Thymus (tissue), 11 donors: Measurements from ENCODE around the gene RASSF7. TPM values are rescaled to one million over a fixed set of nuclear protein-coding genes. Genes with fewer than 3 reads are reported as not detected.

Experiments used
- DNase-seq, 9 donors: peaks; one replicate each; pipeline ENCODE4 v3.0.0-alpha.2; 2013; ENCODE audit warnings: low spot score in 9 of 9, low read depth in 6 of 9, missing footprints in 1 of 9
- H3K27ac ChIP-seq, 2 donors: one replicate each; pipeline ENCODE4 v1.5.1; 2013; ENCODE audit warnings: control low read depth in 1 of 2, low read depth in 1 of 2, low read length in 1 of 2, mild to moderate bottlenecking in 1 of 2, moderate library complexity in 1 of 2
- H3K27me3 ChIP-seq, 2 donors: one replicate each; pipeline ENCODE4 v1.5.1; 2013; ENCODE audit warnings: low read length in 1 of 2; ENCODE audit not compliant: control insufficient read depth in 2 of 2, insufficient read depth in 1 of 2
- H3K36me3 ChIP-seq, 2 donors: one replicate each; pipeline ENCODE4 v1.5.1; 2013; ENCODE audit warnings: low read length in 1 of 2, mild to moderate bottlenecking in 1 of 2, moderate library complexity in 1 of 2; ENCODE audit not compliant: control insufficient read depth in 2 of 2, insufficient read depth in 2 of 2
- H3K4me1 ChIP-seq, 2 donors: one replicate each; pipeline ENCODE4 v1.5.1; 2013; ENCODE audit warnings: low read length in 2 of 2; ENCODE audit not compliant: control insufficient read depth in 2 of 2, insufficient read depth in 2 of 2
- H3K4me3 ChIP-seq, 2 donors: one replicate each; pipeline ENCODE4 v1.5.1; 2013; ENCODE audit warnings: low read length in 2 of 2, control low read depth in 1 of 2, mild to moderate bottlenecking in 1 of 2
- H3K9me3 ChIP-seq, 2 donors: one replicate each; pipeline ENCODE4 v1.5.1; 2013; ENCODE audit warnings: low read length in 1 of 2, mild to moderate bottlenecking in 1 of 2; ENCODE audit not compliant: control insufficient read depth in 2 of 2, insufficient read depth in 1 of 2
- WGBS: extraction: QIAGEN DNeasy Blood & Tissue Kit; methylation state at CpG from one replicate; pipeline ENCODE4 v1.1.7; 2013; 5-methylcytosine and 5-hydroxymethylcytosine counted together
- polyA plus RNA-seq: library from polyadenylated mRNA; stranded (reverse); fragments of 200-250 nt; gene quantifications from one replicate; pipeline ENCODE4 v1.2.3, GENCODE V29; 2013
- total RNA-seq: library from RNA; stranded (reverse); fragments of 120-200 nt; gene quantifications from one replicate; pipeline ENCODE4 v1.2.4, GENCODE V29; 2013
- donor health status: healthy.

RASSF7 gene
- total and polyA plus RNA-seq, 2 donors = 22.5 to 51.2 TPM

- 70% methylated on average over 11 of the region's 11 CpGs for WGBS
- Histone ChIP-seq H3K4me1 (peaks cover 11 to 13% of the 10 kb centered on the region in 2 donors), H3K9me3 (peaks cover 0 to 1% of the 10 kb centered on the region in 2 donors), H3K27ac (no peak overlapping the region), H3K36me3 (no peaks in the 10 kb centered on the region), H3K27me3 (peaks cover 42 to 67% of the 10 kb centered on the region in 2 donors), H3K4me3 (no peak overlapping the region)
- no peak for DNase-seq
These were observed 6.8 kb upstream of the RASSF7 start for GRCh38 chr11:553988-554340.

DNA sequence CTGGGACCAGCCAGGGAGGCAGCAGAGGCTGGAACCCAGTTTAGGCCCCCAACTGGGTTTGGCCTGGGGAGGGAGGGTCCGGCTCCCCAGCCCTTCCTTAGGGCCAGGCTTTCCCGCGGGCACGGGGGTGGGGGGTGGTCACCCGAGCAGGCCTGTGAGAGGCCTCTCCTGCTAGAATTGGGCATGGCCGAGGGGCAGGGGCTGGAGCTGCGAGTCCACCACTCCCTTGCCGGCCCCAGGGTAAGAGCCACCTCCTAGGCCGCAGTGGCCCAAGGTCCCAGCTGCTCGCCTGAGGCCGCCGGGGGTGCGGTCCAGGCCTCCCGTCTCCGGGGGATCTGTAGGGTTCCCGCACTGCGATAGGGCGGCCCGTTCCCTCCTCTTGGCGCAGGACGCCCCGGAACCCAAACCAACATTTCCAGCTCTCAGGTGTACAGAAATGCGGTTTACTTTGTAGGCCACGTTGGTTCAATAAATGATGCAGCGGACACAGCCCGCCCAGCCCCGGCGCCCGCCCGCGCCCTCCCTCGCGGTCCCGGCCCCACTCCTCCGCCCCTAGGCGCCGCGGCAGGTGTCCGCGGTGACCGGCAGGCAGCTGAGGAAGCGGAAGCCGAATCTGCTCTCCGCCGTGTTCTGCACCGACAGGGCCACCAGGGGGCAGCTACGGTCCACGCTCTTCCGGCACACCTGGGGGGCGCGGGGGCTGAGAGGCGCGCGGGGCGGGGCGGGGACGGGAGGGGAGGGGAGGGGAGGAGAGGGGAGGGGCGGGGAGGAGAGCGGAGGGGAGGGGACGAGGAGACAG is 6.1 kb upstream of the RASSF7 start:
- Histone ChIP-seq H3K36me3 (no peaks in the 10 kb centered on the region), H3K4me1 (peaks cover 11 to 13% of the 10 kb centered on the region in 2 donors), H3K27me3 (peaks cover 44 to 70% of the 10 kb centered on the region in 2 donors), H3K4me3 (peak overlapping the region in 1 of 2 donors; percentile 61), H3K27ac (no peak overlapping the region), H3K9me3 (peaks cover 0 to 1% of the 10 kb centered on the region in 2 donors)
- DNase-seq = peak in 8 of 9 donors; percentile 62 to 91 (median 82)
- 23% methylated on average over 51 of the region's 60 CpGs for WGBS

DNA sequence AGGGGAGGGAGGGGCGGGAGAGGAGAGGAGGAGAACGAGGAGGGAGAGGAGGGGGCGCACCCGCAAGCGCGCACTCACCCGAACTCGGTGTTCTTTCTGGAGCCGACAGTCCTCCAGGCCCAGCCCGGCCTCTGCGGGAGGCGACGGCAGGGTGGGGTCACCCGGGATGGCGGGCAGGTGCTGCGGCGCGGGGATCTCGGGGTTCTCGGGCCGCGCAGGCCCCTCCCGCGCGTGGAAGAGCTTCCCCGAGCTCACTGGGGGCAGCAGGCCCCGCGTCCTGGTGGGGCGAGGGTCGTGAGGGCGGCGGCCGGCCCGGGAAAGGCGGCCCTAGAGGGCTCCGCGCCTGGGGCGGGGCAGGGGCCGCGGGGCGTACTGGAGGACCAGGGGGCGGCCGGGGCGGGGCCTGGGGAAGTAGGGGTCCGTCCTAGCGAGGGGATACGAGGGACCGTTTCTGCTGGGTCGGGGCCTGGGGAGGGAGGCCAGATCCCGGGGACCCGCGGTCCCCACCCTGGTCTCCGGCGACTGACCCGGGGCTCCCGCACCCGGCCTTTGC is 5.5 kb upstream of the RASSF7 start:
- Histone ChIP-seq H3K27me3 (peaks cover 44 to 74% of the 10 kb centered on the region in 2 donors), H3K4me3 (peak overlapping the region in 1 of 2 donors; percentile 61), H3K27ac (peak overlapping the region in 1 of 2 donors; percentile 12), H3K36me3 (no peaks in the 10 kb centered on the region), H3K4me1 (peaks cover 15 to 20% of the 10 kb centered on the region in 2 donors), H3K9me3 (peaks cover 0 to 1% of the 10 kb centered on the region in 2 donors)
- DNase-seq = no peak
- 1% methylated on average over 56 of the region's 57 CpGs for WGBS

- peaks cover 16 to 22% of the 10 kb centered on the region in 2 donors for H3K4me1 ChIP-seq
- 5% methylated on average over 104 of the region's 104 CpGs for WGBS
- no peak overlapping the region for H3K27ac ChIP-seq
These were observed 4.7 kb upstream of the RASSF7 start for GRCh38 chr11:555780-556661.

GRCh38 chr11:556662-557256 is 4.0 kb upstream of the RASSF7 start:
- WGBS = 75% methylated on average over 22 of the region's 22 CpGs
- peaks cover 44 to 74% of the 10 kb centered on the region in 2 donors for H3K27me3 ChIP-seq
- no peaks in the 10 kb centered on the region for H3K36me3 ChIP-seq
- peaks cover 0 to 1% of the 10 kb centered on the region in 2 donors for H3K9me3 ChIP-seq
- no peak for DNase-seq
- no peak overlapping the region for H3K27ac ChIP-seq
- peaks cover 20 to 27% of the 10 kb centered on the region in 2 donors for H3K4me1 ChIP-seq
- no peak overlapping the region for H3K4me3 ChIP-seq

More at GRCh38 chr11:555780-556661, 4.7 kb upstream of the RASSF7 start:
- Histone ChIP-seq H3K4me3 (peak overlapping the region in 1 of 2 donors; percentile 61), H3K36me3 (no peaks in the 10 kb centered on the region), H3K9me3 (peaks cover 0 to 1% of the 10 kb centered on the region in 2 donors), H3K27me3 (peaks cover 44 to 74% of the 10 kb centered on the region in 2 donors)
- no peak for DNase-seq

DNA sequence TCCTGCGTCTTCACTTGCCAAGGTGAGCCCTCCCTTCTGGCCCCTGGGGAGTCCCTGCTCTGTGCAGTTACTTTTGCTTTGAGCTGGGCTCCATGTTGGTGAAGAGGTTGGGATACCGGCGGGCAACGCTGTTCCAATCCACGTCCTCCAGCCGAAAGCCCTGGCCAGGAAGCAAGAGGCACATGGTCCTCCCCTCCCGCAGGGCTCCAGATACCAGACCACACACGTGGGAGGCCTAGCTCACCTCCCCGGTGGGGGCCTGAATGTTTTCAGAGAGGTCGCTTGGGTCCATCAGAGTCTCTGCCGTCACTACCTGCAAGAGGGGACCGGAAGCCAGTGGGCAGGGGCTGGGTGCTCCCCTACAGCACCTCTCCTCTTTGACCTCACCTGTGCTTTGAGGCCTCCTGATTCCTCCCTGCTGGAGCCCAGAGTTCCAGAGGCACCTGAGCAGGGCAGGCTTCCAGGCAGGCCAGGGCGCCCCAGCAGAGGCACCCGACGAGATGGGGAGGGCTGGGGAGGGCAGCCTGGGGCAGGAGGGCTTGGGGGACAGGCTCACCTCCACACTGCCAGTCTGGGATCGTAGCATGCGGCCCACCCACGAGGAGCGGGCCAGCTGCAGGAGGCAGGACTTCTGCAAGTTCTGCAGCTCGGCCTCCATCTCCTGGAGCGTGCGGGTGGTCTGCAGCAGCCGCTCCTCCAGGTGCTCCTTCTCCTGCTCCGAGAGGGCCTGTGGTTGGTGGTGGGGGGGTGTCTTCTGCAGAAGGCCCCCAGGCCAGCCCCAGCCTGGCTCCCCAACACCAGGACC is 3.2 kb upstream of the RASSF7 start:
- Histone ChIP-seq H3K4me1 (peaks cover 20 to 31% of the 10 kb centered on the region in 2 donors), H3K4me3 (no peak overlapping the region), H3K27me3 (peaks cover 44 to 72% of the 10 kb centered on the region in 2 donors), H3K36me3 (no peaks in the 10 kb centered on the region), H3K27ac (no peak overlapping the region), H3K9me3 (peaks cover 0 to 1% of the 10 kb centered on the region in 2 donors)
- 93% methylated on average over 24 of the region's 24 CpGs for WGBS
- no peak for DNase-seq

DNA sequence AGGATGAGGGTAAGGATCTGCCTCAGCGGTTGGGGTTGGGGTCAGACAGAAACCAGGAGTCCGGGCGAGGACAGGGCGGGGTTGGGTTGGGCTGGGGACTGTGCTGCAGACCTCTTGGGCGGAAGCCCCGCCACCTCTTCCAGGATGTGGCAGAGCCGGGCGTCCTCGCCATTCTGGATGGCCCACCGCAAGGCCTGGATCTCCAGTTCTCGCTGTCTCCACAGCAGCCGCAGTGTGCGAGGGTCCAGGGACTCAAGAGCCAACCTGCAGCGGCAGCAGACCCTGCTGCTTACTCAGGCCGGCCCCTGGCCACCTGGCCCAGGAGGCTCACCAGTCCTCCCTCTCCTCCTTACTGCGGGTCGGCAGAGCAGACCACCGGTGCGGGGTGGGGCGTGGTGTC is 2.3 kb upstream of the RASSF7 start:
- peaks cover 0 to 1% of the 10 kb centered on the region in 2 donors for H3K9me3 ChIP-seq
- no peak overlapping the region for H3K27ac ChIP-seq
- H3K27me3 ChIP-seq = peaks cover 44 to 62% of the 10 kb centered on the region in 2 donors
- no peak for DNase-seq
- peaks cover 20 to 35% of the 10 kb centered on the region in 2 donors for H3K4me1 ChIP-seq
- peaks cover 0 to 9% of the 10 kb centered on the region in 2 donors for H3K36me3 ChIP-seq
- WGBS = 93% methylated on average over 20 of the region's 20 CpGs
- no peak overlapping the region for H3K4me3 ChIP-seq

DNA sequence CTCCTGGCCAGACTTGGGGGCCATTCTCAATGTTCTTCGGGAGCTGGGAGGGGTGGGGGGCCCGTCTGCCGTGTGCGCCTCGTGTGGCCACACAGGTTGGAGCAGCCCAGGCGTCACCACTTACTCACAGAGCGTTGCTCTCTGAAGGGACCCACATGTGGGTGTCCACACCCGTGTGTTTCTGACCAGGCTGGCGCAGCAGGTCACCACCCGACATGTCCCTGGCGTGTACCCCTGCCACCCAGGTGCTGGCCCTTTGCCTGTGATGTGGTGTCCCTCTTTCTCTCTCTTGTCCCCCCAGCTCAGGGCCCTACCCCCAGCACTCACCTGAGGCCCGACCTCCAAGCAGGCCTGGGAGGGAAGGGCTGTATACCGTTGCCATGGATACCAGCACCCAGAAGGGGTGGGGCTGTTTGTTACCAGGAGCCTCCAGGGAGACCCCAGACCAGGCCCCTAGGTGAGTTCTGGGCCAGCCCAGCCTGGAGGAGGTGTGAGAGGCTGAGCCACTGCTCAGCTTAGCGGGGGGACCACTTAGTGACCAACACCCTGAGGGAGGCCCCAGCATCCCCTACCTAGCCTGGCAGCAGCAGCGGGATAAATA is 1.6 kb upstream of the RASSF7 start:
- 93% methylated on average over 15 of the region's 15 CpGs for WGBS
- Histone ChIP-seq H3K36me3 (peaks cover 3 to 16% of the 10 kb centered on the region in 2 donors), H3K27ac (no peak overlapping the region), H3K27me3 (peaks cover 44 to 56% of the 10 kb centered on the region in 2 donors), H3K4me1 (peaks cover 20 to 35% of the 10 kb centered on the region in 2 donors), H3K4me3 (no peak overlapping the region), H3K9me3 (peaks cover 0 to 1% of the 10 kb centered on the region in 2 donors)
- no peak for DNase-seq
